NT2/D1 (cell line): ENCODE data around the gene ZNF211.

Source experiments
- SUZ12 ChIP-seq: IDR thresholded peaks from 2 replicates; pipeline ENCODE4 v1.6.1; 2011; ENCODE audit not compliant: insufficient read length, insufficient read depth; ENCODE audit errors: extremely low read depth
- YY1 ChIP-seq: IDR thresholded peaks from 2 replicates; pipeline ENCODE4 v1.6.1; 2011; ENCODE audit not compliant: insufficient read length, insufficient read depth
- ZNF274 ChIP-seq: IDR thresholded peaks from 2 replicates; pipeline ENCODE4 v1.6.1; 2011; ENCODE audit warnings: mild to moderate bottlenecking, low read depth, low read length

- no peak for TF ChIP-seq ZNF274
- no peak for TF ChIP-seq YY1
- TF ChIP-seq SUZ12: no peak
Observed at GRCh38 chr19:57651654-57651996, 18.7 kb downstream of the ZNF211 start.
